HL-60 (cell line): ENCODE data around the gene EIF2AK3.

Experiments
- DNase-seq, 2 experiments: peaks; one replicate each; pipeline ENCODE4 v3.0.0-alpha.2; 2010 to 2020; ENCODE audit warnings: low read depth in 1 of 2, low spot score in 1 of 2
- H3K27ac ChIP-seq: fragments of 250-450 bp; sonication (Bioruptor Pico); replicated peaks from 2 replicates; pipeline ENCODE4 v1.5.1; 2020; ENCODE audit warnings: mild to moderate bottlenecking, moderate library complexity
- H3K27me3 ChIP-seq: fragments of 250-450 bp; sonication (Bioruptor Pico); 2 replicates; pipeline ENCODE4 v1.5.1; 2021; ENCODE audit warnings: mild to moderate bottlenecking, moderate library complexity; ENCODE audit not compliant: insufficient read depth, poor library complexity, severe bottlenecking
- H3K4me3 ChIP-seq: replicated peaks from 2 replicates; pipeline ENCODE4 v1.5.1; 2011; ENCODE audit warnings: mild to moderate bottlenecking, control low read depth, low read length; ENCODE audit not compliant: insufficient read depth
- GABPA ChIP-seq: IDR thresholded peaks from 2 replicates; pipeline ENCODE4 v1.6.1; 2012; ENCODE audit warnings: low read depth
- POLR2AphosphoS5 ChIP-seq: IDR thresholded peaks from 2 replicates; pipeline ENCODE4 v1.6.1; 2012; ENCODE audit warnings: low read depth
- SPI1 ChIP-seq: IDR thresholded peaks from 2 replicates; pipeline ENCODE4 v1.6.1; 2012; ENCODE audit warnings: low read depth, mild to moderate bottlenecking, borderline replicate concordance
- long read RNA-seq: library from polyadenylated mRNA; unstranded; transcript quantifications from one replicate; pipeline ENCODE4 v2.0.0, GENCODE V29; 2020
- TF ChIP-seq, protein P1 (sequence below): IDR thresholded peaks from 2 replicates; pipeline ENCODE4 v1.6.1; 2012; ENCODE audit warnings: low read depth; ENCODE audit not compliant: insufficient replicate concordance
- TF ChIP-seq, protein P2 (sequence below): IDR thresholded peaks from one replicate; pipeline ENCODE4 v1.5.1; 2011; ENCODE audit warnings: low read length, control low read depth, inconsistent platforms; ENCODE audit not compliant: insufficient read depth

EIF2AK3 gene
- long read RNA-seq, partial matches to known transcripts: 1 of 3 reads
- long read RNA-seq, other reads (novel, unspliced or antisense): 2 of 3 reads

DNA sequence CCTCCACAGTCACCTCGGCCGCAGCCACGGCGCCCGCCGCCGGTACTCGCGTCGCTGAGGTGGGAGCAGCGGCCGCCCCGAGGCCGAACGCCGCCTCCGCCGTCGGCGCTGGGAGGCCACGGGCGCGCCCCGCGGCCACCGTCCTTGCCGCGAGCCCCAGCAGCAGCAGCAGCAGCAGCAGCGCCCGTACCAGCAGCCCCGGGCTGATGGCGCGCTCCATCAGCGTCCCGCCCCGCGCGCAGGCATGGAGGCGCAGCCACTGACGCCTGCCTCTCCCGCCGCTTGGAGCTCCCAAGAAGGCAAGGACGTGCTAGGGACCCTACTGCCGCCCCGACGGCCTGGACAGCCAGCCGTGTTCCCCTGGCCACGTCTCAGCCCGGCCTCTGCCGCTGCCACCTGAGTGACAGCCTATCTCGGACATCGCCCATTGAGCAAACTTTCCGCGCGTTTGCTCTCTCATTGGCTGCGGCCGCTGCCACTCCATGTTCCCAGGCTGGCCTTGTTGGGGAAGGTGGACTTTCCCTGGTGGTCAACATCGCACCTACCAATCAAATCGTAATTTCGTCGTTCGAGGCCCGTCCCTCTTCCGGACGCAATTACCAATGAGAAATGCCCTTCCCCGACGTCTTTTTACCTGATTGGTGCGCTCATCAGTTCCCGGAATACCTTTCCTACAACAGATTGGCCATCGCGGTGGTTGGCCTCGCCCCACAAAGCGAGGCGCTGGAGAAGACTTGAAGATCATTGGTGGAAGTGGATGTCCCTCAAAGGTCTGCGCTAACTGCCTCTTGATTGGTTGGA, at the start of gene EIF2AK3:
EIF2AK3 (minus strand) TSS at position 410 of the 801 bp plus-strand sequence; CDS start at position 220, 190 bp downstream.
- H3K27me3 ChIP-seq: no peaks in the 10 kb centered on the region
- H3K27ac ChIP-seq: peak within 1 kb of the TSS; percentile 93
- peak; percentile 62 for TF ChIP-seq POLR2AphosphoS5
- TF ChIP-seq SPI1: no peak
- peak; percentile 51; the same call in 1 of the 2 replicates for TF ChIP-seq GABPA
- TF ChIP-seq, protein P1, sequence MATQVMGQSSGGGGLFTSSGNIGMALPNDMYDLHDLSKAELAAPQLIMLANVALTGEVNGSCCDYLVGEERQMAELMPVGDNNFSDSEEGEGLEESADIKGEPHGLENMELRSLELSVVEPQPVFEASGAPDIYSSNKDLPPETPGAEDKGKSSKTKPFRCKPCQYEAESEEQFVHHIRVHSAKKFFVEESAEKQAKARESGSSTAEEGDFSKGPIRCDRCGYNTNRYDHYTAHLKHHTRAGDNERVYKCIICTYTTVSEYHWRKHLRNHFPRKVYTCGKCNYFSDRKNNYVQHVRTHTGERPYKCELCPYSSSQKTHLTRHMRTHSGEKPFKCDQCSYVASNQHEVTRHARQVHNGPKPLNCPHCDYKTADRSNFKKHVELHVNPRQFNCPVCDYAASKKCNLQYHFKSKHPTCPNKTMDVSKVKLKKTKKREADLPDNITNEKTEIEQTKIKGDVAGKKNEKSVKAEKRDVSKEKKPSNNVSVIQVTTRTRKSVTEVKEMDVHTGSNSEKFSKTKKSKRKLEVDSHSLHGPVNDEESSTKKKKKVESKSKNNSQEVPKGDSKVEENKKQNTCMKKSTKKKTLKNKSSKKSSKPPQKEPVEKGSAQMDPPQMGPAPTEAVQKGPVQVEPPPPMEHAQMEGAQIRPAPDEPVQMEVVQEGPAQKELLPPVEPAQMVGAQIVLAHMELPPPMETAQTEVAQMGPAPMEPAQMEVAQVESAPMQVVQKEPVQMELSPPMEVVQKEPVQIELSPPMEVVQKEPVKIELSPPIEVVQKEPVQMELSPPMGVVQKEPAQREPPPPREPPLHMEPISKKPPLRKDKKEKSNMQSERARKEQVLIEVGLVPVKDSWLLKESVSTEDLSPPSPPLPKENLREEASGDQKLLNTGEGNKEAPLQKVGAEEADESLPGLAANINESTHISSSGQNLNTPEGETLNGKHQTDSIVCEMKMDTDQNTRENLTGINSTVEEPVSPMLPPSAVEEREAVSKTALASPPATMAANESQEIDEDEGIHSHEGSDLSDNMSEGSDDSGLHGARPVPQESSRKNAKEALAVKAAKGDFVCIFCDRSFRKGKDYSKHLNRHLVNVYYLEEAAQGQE: peak; percentile 59
- TF ChIP-seq, protein P2, sequence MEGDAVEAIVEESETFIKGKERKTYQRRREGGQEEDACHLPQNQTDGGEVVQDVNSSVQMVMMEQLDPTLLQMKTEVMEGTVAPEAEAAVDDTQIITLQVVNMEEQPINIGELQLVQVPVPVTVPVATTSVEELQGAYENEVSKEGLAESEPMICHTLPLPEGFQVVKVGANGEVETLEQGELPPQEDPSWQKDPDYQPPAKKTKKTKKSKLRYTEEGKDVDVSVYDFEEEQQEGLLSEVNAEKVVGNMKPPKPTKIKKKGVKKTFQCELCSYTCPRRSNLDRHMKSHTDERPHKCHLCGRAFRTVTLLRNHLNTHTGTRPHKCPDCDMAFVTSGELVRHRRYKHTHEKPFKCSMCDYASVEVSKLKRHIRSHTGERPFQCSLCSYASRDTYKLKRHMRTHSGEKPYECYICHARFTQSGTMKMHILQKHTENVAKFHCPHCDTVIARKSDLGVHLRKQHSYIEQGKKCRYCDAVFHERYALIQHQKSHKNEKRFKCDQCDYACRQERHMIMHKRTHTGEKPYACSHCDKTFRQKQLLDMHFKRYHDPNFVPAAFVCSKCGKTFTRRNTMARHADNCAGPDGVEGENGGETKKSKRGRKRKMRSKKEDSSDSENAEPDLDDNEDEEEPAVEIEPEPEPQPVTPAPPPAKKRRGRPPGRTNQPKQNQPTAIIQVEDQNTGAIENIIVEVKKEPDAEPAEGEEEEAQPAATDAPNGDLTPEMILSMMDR: no peak
- peak within 1 kb of the TSS; percentile 77 for H3K4me3 ChIP-seq
- peak; percentile 99 to 100 for DNase-seq

DNA sequence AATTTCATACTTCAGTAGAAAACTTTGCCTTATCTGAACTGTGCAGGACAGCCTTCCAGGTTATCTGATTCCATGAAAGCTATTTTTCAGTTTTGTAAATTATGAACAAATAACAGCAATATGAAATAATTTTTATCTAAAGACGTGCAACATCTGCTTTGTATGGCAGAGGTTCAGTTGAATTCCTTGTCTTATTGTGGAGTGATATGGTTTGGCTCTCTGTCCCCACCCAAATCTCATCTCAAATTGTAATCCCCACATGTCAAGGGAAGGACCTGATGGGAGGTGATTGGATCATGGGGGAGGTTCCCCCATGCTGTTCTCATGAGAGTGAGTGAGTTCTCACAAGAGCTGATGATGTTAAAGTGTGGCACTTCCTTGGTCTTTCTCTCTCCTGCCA, 46.1 kb upstream of the EIF2AK3 start:
- Histone ChIP-seq H3K27ac (no peak overlapping the region), H3K27me3 (no peaks in the 10 kb centered on the region), H3K4me3 (no peak overlapping the region)
- DNase-seq: no peak
- TF ChIP-seq, protein P2: no peak
- TF ChIP-seq, protein P1: no peak
- TF ChIP-seq SPI1 (no peak), GABPA (no peak)

DNA sequence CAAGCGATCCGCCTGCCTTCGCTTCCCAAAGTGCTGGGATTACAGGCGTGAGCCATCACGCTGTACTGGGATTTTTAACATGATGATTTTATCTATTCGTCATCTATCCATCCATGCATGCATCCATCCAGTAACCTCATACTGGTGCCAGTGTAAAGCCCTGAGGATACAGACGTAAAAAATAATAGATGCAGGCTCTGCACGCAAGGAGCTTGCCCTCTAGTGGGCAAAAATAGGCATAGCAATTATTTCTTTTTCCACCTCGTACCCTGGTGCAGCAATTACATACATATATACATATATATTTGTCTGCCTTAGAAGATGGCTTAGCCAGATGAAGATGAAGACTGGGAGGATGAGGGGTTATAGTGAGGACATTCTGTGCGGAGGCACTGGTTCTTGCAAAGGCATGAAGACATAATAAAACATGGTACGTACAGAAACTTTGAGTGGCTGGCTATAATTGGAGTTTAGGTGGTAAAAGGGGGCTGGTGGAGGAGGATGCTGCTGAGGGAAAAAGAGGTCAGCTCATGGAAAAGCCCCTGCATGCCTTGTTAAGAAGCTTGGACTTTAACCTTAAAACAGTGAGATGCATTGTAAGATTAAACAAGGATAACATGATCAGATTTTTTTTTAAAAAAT, 44.6 kb upstream of the EIF2AK3 start:
- Histone ChIP-seq H3K27ac (no peak overlapping the region), H3K4me3 (no peak overlapping the region), H3K27me3 (no peaks in the 10 kb centered on the region)
- DNase-seq: peak in 1 of 2 experiments; percentile 8
- TF ChIP-seq, protein P2: peak; percentile 96
- TF ChIP-seq, protein P1: no peak
